Medulla oblongata (tissue), 1 donor: ENCODE data around the gene SLC29A4.
"Not testable (repeated sequence)": the region's sequence is repeated elsewhere in the genome, so short reads cannot be mapped to it uniquely, and the experiment has no call there.

Source experiments
- DNase-seq: peaks from one replicate; pipeline ENCODE4 v3.0.0-alpha.2; 2015; ENCODE audit errors: extremely low spot score

The SLC29A4 gene

DNA sequence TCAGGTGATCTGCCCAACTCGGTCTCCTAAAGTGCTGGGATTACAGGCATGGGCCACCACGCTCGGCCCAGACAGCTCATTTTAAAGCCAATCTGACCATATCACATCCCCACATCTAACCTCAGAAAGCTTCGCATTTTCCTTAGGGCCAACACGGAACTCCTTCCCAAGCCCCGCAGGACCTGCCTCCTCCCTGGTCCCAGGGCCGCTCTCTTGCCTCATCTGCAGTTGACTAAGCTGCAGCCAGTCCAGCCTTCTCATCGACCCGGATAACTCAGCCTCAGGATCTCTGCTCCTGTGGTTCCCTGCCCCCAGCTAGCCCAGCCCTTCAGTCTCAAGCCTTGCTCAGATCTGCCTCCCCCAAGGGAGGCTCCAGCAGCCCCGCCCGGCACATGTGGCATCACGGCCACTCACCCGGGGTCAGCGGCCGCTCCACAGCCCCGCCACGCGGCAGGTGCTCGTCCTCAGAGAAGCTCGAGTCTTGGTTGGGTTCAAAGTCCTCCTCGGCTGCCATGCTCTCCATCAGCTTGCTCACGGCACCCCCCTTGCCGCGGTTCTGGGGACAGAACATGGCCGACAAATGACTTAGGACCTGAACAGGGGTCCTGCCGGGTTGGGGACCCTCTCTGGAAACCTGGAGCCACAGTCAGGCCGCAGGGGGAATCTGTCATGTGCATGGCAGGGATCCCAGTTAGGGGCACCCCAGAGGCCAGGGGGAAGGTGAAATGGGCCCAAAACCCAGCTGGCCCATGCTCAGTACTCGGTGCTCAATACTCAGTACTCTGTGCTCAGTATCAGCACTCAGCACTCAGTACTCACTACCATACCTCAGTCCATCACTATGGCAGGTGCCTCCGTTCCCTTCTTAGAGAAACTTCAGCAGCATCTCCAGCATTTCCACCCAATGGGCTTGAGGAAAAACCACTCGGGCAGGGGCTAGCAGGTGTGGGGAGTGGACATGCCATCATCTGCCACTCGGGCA lies 41.3 kb downstream of the SLC29A4 start:
- DNase-seq, result not testable (repeated sequence)

DNA sequence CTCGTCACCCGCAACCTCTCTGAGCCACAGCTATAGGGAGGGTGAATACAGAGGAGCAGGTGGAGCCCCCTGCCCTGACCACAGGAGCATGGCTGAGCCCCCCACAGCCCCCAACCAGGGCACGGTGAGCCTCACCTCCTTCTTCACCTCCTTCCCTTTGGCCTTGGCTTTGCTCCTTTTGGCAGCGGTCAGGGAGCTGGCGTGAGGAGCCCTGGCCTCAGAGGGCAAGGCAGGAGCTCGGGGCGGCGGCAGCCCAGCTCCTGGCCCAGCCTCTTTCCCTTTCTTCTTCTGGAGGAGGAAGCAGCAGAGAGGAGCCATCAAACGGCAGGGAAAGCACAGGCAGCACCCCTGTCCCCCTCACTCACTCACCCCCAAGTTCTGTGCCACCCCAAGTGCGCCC lies 42.2 kb downstream of the SLC29A4 start:
- no peak for DNase-seq

DNA sequence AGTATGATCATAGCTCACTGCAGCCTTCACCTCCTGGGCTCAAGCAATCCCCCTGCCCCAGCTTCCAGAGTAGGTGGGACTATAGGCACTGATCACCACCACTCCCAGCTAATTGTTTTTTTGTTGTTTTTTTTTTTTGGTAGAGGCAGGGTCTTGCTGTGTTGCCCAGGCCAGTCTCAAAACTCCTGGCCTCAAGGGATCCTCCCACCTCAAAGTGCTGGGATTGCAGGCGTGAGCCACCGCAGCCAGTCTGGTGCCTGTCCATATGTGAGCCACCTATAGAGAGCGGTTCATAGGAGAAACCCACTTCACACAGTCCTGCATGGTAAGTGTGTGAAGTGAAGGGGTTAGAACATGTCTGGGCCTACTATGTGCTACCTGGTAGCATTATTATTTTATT lies 47.5 kb downstream of the SLC29A4 start:
- DNase-seq, result no peak

DNA sequence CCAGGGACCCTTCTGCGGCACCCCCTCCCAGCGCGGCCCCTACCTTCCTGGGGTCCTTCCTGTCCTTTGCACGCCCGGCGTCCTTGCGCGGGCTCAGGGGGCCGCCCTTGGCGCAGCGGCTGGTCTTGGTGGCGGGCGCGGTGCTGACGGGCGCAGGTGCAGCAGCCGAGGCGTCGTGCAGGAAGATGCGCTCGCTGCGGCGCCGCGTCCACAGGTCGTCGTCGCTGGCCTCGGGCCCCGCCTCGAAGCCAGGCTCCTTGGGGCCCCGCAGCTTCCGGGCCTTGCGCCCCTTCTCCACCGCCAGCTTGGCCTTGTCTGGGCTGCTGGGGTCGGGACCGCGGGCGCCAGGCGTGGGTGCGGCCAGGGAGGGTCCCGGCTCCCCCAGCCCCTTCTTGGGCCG lies 49.8 kb downstream of the SLC29A4 start:
- no peak for DNase-seq

DNA sequence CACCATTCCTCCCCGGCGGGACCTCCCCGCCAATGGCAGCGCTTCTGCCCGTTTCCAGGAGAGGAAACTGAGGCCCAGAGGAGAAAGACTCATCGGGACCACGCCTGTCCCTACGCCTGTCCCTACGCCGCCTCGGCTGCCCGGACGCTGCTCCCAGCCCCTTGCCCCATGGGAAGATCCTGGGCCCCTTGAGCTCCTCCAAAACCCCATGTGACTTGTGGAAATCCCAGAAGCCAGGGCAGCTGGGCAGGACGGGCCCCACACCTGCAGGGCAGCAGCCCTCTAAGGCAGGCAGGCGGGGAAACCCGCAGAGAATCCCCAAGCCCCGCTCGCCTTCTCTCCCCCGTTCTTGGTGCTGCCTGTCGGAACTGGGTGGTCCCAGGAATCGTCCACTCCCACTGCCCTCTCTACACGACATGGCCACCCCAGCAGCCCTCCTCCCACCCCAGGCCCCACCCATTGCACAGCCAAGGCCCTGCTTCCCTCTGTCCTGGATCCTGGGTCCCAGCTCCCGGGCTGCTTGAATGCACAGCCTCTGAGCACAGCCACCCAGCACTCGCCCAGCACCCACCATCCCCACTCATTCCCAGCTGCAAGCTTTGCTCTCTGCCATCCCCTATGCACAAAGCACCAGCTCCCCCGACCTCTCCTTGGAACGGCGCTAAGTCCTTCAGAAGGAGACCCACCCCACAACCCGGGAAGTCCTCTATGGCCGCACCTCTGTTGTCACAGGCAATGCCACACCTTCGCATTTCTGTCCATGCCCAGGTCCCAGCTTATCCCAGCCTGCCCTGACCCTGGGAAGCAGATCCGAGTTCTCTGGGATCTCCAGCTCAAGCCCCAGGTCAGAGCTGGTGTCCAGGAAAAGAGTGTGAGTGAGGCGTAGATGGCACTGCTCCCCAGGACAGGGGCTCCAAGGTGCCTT lies 50.6 kb downstream of the SLC29A4 start:
- no peak for DNase-seq

DNA sequence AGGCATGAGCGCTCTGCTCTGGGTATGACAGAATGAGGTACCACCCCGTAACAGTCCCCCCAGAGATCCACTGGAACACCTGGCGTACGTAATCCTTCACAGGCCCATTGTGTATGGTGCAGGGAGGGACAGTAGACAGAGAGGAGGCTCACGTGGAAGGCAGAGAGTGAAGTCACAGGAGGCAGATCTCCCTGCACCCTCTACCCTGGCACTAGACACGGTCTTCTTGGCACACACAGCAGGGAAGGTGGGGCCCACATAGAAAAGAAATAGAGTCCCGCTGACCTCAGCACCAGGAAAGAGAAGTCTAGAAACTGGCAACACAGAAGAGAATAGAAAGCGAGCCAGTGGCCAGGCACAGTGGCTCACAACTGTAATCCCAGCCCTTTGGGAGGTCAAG lies 51.9 kb downstream of the SLC29A4 start:
- DNase-seq, result peak; percentile 45

DNA sequence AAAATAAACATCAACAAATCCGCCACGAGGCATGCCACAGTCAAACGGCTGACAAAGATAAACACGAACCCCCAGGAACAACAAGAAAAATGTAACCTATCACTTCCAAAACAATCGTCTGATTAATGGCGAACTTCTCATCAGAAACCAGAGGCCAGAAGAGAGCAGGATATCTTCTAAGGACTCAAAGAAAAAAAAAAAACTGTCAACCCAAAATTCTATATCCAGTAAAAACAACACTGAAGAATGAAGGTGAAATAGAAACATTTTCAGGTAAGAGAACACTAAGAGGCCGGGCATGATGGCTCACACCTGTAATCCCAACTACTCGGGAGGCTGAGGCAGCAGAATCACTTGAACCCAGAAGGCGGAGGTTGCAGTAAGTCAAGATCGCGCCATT lies 54.3 kb downstream of the SLC29A4 start:
- DNase-seq, result no peak

DNA sequence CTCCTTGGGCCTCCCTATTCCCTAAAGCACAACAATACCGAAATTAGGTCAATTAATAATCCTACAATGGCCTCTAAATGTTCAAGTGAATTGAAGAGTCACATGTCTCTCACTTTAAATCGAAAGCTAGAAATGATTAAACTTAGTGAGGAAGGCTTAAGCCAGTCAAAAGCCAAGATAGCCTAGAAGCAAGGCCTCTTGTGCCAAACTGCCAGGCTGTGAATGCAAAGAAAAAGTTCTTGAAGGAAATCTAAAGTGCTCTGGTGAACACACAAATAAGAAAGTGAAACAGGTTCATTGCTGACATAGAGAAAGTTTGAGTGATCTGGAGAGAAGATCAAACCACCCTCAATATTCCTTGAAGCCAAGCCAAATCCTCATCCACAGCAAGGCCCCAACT lies 57.2 kb downstream of the SLC29A4 start:
- no peak for DNase-seq

DNA sequence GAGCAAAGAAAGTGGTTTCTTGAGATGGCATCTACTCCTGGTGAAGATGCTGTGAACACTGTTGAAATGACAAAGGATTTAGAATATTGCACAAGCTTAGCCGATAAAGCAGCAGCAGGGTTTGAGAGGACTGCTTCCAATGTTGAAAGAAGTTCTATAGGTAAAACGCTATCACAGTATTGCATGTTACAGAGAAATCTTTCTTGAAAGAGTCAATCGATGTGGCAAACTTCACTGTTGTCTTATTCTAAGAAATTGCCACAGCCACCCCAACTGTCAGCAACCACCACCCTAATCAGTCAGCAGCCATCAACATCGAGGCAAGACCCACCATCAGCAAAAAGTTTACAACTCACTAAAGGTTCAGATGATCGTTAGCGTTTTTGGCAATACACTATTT lies 59.9 kb downstream of the SLC29A4 start:
- no peak for DNase-seq

DNA sequence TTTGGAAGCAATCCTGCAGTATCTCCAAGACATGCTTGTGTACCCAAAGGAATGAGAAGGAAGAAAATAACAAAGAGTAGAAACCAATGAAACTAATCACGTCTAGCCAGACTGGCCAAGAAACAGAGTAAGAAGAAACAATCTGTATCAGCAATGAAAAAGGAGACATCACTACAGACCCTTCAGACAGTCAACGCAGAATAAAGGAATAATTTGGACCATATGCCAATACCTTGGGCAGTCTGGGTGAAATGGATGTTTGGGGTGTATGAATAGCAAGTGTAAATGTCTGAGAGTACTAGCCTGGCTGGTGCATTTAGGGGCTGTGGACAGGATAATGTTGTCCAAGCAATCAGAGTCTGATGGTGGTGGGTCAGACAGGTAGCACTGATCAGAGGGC lies 61.1 kb downstream of the SLC29A4 start:
- no peak for DNase-seq

DNA sequence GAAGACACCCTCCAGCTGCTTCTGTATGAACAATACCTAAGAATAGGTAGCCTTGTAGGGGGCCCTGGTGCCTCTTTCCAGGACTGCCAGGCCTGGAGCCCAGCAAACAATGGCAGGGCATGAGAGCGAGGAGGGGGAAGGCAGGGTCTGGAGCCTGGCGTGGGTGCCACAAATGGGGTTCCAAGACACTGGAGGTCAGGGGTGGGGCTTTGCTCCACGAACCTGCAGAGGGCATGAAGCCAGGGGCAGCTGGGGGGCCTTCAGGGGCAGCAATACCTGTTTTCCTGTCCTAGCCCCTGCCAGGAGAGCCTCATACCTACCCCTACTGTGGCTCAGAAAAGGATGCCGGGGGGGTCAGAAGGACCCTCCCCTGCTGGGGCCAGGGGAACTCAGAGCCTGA lies 61.6 kb downstream of the SLC29A4 start:
- no peak for DNase-seq

DNA sequence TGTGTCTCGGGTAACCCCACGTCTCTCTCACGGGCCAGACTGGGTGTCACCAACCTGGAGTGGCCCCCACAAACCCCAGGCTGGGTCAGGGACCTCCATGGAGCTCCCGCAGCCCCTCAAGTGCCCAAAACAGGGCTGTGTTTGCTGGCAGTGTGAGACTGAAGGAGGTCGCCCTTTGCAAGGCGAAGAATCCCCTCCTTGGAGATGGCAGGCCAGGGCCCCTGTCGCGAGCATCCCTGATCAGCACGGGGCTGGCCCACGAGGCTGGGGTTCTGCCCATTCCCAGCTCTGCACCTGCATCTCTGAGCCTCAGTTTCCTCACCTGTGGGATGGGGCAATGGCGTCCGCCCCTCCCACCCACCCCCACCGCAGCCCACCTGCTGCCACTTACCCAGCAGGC lies 62.4 kb downstream of the SLC29A4 start:
- no peak for DNase-seq

DNA sequence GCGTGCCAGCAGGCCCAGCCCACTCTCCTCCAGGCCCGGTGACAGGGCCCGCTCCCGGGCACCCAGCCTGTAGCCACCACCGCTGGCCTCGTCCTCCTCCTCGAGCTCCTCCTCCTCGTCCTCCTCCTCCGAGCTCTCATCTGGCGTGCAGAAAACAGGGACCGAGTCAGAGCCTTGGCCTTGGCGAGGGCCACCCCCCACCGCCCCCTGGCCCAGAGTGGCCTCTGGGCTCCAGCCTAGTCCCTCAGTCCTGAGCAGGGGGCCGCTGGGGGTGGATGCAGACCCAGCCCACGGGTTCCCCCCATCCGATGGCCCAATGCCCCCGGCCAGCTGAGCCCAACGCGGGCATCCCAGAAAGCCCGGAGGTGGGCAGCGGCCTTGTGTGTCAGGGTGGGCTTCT lies 62.9 kb downstream of the SLC29A4 start:
- DNase-seq, result no peak

DNA sequence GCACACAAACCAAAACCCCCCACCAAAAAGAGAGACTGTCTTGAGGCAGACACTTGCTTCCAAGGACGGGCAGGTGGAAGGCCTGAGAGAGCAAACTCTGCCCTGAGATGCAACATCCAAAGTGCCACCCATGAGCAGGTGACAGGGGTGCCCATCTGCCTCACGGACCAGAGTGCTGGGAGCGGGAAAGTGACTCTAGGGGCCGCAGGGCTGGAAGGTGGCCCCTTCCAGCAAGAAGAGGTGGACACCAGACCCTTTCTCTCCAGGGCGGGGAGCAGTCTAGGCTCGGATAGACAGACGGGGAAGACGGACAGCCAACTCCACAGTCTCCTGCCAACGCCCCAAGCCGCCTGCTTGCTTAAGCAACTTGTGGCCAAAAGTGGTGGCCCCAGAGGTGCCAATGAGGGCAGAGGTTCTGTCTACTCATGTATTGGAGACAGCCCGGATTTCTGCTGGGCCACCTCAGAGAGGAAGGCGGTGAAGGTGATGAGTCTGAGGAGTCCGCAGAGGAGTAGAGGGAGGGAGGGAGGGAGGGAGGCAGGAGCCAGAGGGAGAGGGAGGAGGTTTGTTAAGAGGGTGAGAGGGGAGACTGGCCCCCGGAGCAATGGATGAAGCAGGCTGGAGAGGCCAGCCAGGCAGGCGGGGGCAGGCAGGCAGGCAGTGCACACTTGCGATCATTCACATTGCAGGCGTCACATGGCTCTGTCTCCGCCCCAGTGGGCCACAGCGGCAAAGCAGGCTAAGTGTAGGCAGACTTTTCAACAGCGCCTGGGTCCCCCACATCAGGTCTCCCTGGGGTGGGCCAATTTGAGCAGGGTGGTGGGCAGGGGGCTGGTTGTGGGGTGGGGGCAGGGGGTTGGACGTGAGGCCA lies 65.6 kb downstream of the SLC29A4 start:
- DNase-seq, result no peak

DNA sequence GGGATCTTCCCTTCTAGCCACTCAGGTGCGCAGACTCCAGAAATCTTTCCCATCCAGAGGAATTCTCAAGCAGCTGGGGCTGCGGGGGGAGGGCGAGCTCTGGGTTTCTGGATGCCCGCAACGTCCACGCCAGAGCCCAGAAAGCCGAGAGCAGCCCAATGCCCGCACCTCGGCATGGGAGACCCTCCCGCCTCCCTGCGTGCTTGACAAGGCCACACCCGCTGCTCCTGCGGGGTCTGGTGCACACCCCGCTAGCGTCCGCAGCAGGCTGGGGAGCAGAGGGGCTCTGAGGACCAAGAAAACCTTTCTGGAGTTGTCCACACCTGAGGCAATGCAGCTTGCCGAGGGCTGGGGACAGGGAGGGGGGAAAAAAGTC lies 66.2 kb downstream of the SLC29A4 start:
- DNase-seq, result no peak

DNA sequence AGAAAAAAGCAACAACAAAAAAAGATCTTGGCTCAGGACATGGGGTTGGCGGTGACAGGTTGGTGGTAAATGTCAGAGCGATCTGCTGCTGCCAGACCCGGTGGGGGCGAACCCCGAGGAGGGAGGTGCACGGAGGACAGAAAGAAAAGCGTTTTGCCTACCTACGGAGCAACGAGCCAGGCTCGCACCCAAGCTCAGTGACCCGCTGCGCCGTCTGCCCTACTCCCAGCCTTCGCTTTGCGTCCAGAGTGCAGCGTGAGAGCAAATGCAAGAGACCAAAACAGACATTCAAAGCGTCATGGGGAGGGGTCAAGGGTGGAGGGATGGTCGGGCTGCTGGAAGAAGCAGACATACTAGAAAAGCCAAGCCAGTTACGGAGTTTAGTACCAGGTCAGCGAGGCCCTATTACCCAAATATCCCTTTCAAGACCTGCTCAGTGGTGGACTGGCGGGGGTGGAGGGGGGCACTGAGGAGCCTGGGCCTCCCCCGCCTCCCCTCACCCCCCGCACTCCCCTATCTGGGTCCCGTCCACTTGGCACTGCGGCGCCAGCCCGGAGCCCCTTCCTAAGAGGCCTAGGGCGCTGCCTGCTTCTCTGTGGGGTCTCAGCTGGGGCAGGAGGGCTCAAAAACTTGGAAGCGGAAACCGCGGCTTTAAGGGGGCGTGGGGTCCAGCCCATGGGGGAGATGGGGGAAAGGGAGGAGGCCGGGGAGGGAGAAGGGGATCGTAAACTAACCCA lies 66.9 kb downstream of the SLC29A4 start:
- no peak for DNase-seq

DNA sequence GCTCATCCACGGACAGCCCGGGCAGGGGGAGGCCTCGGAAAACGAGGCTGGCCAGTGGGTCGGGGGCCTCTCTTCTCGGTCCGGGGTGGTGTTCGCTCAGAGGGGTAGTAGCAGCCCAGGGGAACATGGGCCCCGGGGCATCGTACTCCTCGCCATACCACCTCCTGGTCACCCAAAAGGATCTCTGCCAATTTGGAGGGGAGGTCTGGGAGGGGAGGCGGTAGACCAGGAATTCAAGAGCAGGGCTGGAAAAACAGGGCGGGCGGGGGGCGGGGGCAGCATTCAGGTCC lies 67.4 kb downstream of the SLC29A4 start:
- DNase-seq, result no peak

DNA sequence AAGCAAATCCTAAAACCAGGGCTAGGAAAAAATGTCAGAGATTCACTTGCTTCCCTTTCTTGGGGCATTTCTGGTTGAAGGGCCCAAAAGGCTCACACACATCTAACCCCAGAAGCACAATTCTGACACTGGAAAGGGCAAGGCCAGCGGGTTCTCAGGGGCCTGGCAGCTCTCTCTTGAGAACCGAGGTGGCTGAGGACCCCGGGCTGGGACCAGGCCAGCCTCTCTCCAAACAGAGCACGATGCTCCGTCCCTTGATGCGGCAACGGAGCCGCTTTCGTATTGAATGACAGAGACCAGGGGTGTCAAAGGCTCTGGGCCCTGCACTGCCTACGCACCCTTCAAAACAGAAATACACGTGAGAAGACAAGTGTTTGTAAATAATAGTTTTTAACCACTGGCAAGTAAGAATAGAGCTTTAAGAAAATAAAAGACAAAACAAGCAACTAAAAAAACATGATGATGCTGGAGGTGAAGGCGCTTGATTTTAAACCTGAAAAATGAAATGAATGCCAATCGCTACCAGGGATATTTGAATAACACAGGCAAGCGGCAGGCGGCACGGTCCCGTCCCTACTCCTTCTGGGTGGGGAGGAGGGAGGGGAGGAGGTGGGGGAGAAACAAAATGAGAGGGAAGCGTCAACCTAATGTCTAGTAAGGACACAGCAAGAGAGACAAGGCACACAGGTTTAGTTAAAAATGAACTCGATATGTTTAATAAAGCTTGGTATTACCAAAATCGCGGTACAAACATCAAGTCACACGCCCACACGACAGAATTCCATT lies 68.0 kb downstream of the SLC29A4 start:
- no peak for DNase-seq

DNA sequence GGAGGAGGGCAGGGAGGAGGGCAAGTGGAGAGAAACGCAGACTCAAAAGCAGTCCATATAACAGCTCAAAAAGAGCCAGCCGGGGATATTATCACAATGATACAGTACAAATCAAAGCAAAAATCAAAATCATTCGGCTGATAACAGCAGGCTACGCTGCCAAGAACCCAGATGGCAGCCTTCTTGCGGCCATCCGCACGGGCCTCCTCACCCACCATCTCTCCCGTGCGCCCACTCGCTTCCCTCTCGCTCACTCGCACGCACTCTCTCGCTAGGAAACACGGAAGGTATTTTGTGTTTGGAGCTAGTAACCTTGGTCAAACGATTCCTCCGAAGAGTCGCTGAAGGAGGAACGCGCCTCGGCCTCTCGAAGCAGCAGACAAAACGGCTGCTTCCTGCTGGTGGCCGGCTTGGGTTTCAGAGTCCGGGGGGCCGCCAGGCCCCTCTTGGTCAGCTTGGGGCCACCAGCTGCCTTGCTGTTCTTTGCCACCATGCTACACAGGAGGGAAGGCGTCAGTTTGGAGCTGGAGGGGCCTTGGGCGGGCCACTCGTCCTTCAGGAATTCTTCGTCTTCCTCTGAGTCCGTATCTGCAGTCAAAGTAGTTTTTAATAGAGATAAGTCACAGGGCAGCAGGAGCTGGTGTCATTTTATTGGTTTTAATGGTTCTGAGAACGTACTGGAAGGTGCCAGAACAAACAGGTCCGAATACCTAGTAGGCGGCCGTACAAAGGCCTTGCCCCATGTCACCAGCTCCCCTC lies 68.9 kb downstream of the SLC29A4 start:
- no peak for DNase-seq
